Measurements from ENCODE around the gene COX7A1.
"Not testable (repeated sequence)": the region's sequence is repeated elsewhere in the genome, so short reads cannot be mapped to it uniquely, and the experiment has no call there.

COX7A1 gene

DNA sequence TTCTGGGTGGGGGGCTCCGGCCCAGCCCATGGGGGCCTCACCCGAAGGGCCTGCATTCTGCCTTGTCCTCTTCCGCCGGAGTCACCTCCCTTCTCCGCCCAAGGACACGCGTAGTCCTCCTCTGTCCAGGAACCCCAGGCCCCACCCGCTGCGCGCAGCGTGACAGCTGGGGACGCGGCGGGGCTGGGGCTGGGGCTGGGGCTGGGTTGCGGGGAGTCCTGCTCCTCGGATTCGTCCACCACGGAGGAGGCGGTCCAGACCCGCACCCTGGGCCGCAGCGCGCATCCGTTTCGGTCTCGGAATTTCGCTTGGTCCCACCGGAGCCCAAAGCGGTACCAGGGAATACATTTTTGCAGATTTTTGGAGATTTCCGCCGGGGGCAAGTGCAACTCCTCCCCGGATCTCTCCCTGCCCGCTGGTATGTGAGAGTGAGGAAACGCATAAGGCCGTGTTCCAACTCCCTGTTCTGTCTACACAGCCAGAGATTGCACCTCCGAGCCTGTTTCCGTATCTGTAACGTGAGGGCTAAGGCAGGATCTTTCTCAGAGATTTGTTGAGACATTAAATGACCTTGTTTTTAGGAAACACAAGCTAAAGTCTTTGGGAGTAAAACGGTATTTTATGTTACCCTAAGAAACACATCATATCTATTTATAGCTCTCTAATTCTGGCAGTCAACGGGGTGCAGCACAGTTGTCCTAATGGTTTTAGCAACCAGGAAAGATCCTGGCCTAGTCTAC lies at the start of gene COX7A1:
Gene COX7A1 (minus strand): TSS at position 96 of the 740 bp plus-strand sequence. CDS start 40 bp downstream, at position 56.
- H3K4me3 ChIP-seq (ENCODE audit: low read depth, low read length), result no peak within 1 kb of the TSS
- TF ChIP-seq, protein P1, sequence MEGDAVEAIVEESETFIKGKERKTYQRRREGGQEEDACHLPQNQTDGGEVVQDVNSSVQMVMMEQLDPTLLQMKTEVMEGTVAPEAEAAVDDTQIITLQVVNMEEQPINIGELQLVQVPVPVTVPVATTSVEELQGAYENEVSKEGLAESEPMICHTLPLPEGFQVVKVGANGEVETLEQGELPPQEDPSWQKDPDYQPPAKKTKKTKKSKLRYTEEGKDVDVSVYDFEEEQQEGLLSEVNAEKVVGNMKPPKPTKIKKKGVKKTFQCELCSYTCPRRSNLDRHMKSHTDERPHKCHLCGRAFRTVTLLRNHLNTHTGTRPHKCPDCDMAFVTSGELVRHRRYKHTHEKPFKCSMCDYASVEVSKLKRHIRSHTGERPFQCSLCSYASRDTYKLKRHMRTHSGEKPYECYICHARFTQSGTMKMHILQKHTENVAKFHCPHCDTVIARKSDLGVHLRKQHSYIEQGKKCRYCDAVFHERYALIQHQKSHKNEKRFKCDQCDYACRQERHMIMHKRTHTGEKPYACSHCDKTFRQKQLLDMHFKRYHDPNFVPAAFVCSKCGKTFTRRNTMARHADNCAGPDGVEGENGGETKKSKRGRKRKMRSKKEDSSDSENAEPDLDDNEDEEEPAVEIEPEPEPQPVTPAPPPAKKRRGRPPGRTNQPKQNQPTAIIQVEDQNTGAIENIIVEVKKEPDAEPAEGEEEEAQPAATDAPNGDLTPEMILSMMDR (IDR thresholded peaks at IDR 0.05; ENCODE audit: insufficient read depth, low read depth, low read length, missing control alignments), result no peak
- DNase-seq (ENCODE audit: low read depth), result no peak

DNA sequence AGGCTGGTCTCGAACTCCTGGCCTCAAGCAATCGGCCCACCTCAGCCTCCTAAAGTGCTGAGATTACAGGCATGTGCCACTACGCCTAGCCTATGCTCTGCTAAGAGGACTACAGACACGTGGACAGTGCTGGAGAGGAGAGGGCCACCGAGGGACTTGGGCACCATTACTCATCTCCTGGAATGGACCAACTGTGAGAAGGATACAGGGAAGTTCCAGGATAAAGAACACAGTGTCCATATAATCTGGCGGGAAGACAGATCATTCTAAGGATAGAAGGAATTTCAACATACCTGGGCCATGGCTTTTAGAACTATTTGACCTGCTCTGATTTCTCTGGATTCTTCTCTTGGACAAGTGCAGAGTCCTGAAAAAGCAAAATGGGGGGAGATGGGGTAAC lies 49.4 kb upstream of the COX7A1 start:
- no peak for DNase-seq (ENCODE audit: low read depth)
- TF ChIP-seq, protein P1 (IDR thresholded peaks at IDR 0.05; ENCODE audit: insufficient read depth, low read depth, low read length, missing control alignments), result no peak
- H3K4me3 ChIP-seq (ENCODE audit: low read depth, low read length), result no peak overlapping the region

DNA sequence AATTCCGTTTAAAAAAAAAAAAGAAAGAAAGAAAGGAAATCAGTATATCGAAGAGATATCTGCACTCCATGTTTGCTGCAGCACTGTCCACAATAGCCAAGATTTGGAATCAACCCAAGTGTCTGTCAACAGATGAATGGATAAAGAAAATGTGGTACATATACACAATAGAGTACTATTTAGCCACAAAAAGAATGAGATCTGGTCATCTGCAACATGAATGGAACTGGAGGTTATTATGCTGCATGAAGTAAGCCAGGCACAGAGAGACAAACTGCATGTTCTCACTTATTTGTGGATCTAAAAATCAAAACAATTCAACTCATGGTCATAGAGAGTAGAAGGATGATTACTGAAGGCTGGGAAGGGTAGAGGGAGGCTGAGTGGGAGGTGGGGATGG lies 45.9 kb upstream of the COX7A1 start:
- TF ChIP-seq, protein P1 (IDR thresholded peaks at IDR 0.05; ENCODE audit: insufficient read depth, low read depth, low read length, missing control alignments), result no peak
- no peak for DNase-seq (ENCODE audit: low read depth)

DNA sequence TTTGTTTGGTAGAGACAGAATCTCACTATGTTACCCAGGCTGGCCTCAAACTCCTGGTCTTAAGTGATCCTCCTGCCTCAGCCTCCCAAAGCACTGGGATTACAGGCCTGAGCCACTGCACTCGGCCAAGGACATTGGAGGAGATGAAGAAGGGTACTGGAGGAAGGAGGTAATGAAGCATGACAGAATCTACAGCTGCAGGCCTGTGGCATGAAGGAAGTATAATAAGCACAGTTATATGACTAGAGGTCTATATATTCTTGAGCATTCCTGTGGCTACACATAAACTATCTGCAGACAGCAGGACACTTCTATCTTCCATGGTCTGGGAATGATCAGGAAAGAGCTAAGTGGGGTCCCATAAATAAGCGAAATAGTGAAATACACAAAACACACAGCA lies 44.0 kb upstream of the COX7A1 start:
- TF ChIP-seq, protein P1 (IDR thresholded peaks at IDR 0.05; ENCODE audit: insufficient read depth, low read depth, low read length, missing control alignments), result no peak
- peak; percentile 38 for DNase-seq (ENCODE audit: low read depth)
- no peak overlapping the region for H3K4me3 ChIP-seq (ENCODE audit: low read depth, low read length)

More for the DNA sequence above, 45.9 kb upstream of the COX7A1 start:
- H3K4me3 ChIP-seq (ENCODE audit: low read depth, low read length), result no peak overlapping the region

DNA sequence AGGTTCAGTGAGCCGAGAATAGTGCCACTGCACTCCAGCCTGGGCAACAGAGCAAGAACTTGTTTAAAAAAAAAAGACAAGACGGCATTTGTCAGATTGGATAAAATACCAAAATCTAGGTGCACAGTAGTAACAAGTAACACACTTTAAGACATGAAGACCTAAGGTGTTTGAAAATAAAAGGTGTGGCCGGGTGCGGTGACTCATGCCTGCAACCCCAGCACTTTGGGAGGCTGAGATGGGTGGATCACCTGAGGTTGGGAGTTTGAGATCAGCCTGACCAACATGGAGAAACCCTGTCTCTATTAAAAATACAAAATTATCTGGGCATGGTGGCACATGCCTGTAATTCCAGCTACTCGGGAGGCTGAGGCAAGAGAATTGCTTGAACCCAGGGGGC lies 34.5 kb upstream of the COX7A1 start:
- not testable (repeated sequence) for DNase-seq (ENCODE audit: low read depth); H3K4me3 ChIP-seq (ENCODE audit: low read depth, low read length)

DNA sequence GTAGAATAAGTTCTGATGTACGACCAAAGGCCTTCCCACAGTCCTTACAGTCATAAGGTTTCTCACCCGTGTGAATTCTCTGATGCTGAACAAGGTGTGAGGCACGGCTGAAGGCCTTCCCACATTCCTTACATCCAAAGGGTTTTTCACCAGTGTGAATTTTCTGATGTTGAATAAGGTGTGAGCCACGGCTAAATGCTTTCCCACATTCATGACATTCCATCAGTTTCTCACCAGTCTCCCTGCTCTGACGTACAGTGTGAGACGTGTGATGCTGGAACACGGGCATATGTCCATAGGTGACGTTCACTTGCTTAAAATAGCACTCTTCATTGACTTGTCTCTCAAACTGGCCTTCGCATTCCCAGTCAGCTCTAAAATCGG lies 31.0 kb upstream of the COX7A1 start:
- TF ChIP-seq, protein P1 (IDR thresholded peaks at IDR 0.05; ENCODE audit: insufficient read depth, low read depth, low read length, missing control alignments), result no peak
- DNase-seq (ENCODE audit: low read depth), result no peak

DNA sequence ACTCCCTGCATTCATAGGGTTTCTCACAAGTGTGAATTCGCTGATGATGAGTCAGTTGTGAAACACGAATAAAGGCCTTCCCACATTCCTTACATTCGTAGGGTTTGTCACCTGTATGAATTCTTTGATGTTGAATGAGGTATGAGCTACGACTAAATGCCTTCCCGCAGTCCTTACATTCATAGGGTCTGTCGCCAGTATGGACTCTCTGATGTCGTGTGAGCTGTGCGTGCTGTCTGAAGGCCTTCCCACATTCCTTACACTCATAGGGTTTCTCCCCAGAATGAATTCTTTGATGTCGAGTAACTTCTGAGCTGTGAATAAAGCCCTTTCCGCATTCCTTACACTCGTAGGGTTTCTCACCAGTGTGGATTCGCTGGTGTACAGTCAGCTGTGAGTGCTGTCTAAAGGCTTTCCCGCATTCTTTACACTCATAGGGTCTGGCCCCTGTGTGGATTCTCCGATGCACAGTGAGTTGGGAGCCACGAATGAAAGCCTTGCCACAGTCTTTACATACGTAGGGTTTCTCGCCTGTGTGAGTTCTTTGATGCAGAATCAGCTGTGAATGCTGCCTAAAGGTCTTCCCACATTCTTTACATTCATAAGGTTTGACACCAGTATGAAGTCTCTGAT lies 30.5 kb upstream of the COX7A1 start:
- no peak for DNase-seq (ENCODE audit: low read depth)
- no peak overlapping the region for H3K4me3 ChIP-seq (ENCODE audit: low read depth, low read length)
- TF ChIP-seq, protein P1 (IDR thresholded peaks at IDR 0.05; ENCODE audit: insufficient read depth, low read depth, low read length, missing control alignments), result no peak

More for the DNA sequence above, 31.0 kb upstream of the COX7A1 start:
- H3K4me3 ChIP-seq (ENCODE audit: low read depth, low read length), result no peak overlapping the region

DNA sequence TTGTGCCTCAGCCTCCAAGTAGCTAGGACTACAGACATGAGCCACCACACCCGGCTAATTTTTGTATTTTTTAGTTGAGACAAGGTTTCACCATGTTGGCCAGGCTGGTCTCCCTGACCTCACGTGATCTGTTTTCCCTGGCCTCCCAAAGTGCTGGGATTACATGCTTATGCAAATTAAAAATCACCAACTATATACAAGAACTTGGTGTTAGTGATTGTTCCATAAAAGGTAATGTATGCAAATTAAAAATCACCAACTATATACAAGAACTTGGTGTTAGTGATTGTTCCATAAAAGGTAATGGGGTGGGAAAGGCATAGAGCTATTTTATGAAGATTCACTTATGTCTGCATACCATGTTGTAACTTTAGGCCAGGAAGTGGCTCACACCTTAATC lies 26.8 kb upstream of the COX7A1 start:
- H3K4me3 ChIP-seq (ENCODE audit: low read depth, low read length); DNase-seq (ENCODE audit: low read depth): not testable (repeated sequence)

DNA sequence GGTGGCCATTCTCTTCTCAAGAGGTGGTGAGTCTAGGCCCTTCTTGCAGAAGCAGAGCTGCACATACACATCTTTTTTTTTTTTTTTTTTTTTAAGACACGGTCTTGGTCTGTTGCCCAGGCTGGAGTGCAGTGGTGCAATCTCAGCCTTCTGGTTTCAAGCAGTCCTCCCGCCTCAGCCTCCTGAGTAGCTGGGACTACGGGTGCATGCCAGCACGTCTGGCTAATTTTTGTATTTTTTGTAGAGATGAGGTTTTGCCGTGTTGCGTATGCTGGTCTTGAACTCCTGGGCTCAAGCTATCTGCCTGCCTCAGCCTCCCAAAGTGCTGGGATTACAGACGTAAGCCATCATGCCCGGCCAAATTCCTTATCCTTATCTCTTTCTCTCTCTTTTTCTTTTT lies 21.6 kb upstream of the COX7A1 start:
- DNase-seq (ENCODE audit: low read depth); H3K4me3 ChIP-seq (ENCODE audit: low read depth, low read length): not testable (repeated sequence)
